GM18907 (cell line): ENCODE results near the gene CASK.

Experiments used
- ATAC-seq: cut with Tn5 transposase; IDR thresholded peaks from one replicate; pipeline ENCODE4 v1.9.1; 2021; ENCODE audit warnings: mild to moderate bottlenecking, moderate library complexity; ENCODE audit not compliant: unreplicated experiment

The CASK gene, protein sequence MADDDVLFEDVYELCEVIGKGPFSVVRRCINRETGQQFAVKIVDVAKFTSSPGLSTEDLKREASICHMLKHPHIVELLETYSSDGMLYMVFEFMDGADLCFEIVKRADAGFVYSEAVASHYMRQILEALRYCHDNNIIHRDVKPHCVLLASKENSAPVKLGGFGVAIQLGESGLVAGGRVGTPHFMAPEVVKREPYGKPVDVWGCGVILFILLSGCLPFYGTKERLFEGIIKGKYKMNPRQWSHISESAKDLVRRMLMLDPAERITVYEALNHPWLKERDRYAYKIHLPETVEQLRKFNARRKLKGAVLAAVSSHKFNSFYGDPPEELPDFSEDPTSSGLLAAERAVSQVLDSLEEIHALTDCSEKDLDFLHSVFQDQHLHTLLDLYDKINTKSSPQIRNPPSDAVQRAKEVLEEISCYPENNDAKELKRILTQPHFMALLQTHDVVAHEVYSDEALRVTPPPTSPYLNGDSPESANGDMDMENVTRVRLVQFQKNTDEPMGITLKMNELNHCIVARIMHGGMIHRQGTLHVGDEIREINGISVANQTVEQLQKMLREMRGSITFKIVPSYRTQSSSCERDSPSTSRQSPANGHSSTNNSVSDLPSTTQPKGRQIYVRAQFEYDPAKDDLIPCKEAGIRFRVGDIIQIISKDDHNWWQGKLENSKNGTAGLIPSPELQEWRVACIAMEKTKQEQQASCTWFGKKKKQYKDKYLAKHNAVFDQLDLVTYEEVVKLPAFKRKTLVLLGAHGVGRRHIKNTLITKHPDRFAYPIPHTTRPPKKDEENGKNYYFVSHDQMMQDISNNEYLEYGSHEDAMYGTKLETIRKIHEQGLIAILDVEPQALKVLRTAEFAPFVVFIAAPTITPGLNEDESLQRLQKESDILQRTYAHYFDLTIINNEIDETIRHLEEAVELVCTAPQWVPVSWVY

DNA sequence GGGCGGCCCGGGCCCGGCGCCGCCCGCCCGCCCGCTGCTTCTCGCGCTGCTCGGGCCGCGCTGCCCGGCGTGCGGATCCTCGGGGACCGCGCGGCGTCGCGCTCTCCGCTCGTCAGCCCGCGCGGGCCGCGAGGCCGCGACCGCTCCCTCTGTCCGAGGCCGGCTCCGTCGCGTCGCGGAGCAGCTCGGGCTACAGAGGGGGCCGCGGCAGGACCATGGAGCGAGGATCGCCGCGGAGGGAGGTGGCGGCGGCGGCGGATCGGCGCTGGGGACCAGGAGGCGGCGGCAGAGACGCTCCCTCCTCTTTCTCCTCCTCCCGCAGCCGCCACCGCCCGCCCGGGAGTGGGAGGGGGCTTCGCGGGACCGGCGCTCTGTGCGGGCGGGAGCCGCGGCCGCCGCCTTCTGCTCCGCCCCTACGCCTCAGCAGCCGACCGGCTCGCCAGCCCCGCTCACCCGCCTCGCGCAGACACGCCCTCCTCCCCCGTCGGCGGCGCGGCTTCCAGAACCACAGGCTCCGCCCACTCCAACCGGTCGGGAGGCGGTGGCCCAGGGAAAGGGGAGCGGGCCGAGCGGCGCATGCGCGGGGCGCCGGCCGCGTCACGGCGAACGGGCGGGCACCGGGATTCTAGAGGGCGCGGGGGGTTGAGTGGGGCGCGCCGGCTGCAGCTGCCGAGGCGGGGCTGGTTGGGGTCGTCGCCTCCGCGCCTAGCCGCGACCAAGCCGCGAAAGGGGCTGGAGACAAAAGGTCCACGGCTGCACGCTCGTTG, at the start of gene CASK:
Gene CASK (minus strand): TSS at position 344 of the 767 bp plus-strand sequence. CDS start 566 bp downstream, outside the sequence.
- ATAC-seq = peak; percentile 83

DNA sequence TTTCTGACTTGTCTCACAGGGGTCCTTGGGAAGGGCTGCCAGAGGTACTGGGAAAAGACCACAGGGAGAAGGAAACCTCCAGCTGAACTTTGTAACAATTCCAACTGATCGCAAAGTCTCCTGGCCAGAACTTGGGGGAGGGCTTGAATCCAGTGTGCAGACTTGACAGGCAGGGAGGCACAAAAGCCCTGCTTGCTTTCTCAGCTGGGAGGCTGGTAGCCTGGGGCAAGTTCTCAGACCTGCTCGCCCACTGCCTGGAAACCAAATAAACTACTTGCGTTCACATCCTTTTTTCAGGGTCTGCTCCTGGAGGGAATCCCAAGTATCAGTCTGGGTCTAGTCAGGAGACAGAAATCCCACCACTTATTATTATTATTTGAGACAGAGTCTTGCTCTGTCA, 48.0 kb upstream of the CASK start:
- ATAC-seq = no peak

DNA sequence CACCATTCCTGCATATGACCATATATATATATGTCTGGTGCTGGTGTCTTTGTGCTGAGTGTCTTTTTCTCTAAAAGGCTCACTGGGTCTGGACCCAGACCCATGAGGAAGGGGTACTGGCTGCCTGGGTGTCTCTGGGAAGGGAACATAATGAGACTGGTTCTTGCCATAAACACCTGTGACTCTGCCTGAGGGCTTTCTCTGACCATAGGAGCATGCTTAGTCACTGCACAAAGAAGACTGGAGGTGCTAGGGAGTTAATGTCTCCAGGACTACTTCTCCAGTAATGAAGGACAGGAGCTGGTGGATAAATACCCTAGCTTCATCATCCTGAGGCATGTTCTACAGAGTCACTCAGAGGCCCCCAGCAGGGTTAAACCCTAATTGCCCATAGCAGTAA, 47.1 kb upstream of the CASK start:
- no peak for ATAC-seq

DNA sequence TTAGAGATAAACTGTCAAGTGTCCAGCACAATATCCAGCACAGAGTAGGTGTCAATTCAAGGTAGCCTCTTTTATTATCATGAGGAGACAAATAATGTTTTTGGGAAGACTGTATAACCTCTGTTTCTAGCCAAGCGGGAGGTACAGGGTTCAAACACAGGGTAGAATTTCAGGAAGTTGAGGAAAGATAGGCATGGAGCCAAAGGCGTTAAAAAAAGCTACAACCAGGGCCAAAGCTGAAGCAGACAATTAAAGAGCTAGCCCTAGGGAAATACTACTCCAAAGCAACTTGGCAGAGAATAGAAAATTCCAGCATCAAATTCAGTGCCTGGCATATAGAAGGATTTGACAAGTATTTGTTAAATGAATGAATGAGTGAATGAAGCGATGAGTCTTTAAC, 40.0 kb upstream of the CASK start:
- no peak for ATAC-seq

DNA sequence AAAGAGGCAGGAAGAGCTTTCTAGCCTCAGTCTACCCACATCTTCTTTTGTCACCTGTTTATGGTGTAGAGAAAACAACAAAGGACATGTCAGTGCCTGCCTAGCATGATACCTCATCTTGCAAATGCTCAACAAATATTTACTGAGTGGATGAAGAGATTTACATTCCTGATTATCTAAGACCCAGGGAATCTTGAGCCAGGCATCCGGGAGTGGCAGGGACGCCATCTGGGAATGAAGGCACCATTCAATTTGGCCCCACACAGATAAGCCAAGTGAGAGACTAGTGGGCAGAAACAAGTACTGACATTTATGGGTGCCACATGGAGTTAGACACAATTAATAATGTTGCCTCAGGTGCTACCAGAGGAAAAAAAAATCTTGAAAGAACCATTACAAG, 36.8 kb upstream of the CASK start:
- ATAC-seq = no peak

DNA sequence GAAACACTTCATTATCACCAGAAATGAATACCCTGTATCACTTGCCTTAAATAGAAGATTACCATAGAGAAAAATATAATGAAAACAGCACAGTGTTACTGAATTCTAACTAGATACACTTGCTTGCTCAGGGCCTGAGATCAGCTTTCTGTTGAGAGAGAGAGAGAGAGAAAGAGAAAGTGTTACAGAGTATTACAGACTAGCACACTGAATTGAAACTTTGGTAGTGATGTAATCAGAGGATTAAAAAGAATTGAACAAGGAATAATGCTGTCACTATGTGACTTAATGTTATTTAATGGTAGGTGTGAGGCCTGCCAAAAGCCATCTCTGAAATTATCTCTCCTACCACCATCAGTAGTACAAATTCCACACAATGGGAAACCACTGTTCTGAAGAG, 35.5 kb upstream of the CASK start:
- no peak for ATAC-seq

DNA sequence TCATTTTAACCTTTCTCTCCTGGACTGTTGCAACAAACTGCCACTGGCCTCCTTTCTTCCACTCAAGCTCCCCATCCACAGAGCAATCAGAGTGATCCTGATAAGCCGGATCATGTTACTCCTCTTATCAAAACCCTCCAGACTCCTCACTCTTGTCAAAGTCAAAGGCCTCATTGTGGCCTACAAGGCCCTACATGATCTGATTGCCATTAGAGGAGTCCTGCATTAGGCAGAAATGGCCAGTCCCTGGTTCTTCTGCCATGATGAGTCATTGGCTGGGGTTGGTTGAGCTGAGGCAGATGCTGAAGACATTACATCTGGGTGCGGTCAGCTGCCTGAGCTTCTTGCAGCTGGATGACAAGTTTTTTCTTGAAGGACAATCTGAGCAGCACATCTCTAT, 32.7 kb upstream of the CASK start:
- ATAC-seq = no peak

DNA sequence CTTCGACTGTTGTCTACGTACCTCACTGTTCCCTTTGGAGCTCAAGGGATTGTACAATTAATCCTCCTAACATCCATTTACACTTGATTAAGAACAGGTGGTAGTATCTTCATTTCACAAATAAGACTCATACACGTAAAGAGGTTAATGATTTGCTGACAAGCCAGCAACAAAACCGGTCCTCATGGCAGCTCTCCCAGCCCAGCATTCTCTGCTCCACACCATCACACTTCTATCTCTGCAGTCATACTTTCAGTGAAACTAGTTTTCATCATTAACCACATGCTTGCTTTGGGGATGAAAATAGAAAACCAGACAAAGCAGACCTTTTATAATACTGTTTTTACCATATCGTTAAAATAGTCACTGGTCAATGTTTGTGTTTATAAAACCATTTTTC, 28.7 kb upstream of the CASK start:
- peak; percentile 66 for ATAC-seq

DNA sequence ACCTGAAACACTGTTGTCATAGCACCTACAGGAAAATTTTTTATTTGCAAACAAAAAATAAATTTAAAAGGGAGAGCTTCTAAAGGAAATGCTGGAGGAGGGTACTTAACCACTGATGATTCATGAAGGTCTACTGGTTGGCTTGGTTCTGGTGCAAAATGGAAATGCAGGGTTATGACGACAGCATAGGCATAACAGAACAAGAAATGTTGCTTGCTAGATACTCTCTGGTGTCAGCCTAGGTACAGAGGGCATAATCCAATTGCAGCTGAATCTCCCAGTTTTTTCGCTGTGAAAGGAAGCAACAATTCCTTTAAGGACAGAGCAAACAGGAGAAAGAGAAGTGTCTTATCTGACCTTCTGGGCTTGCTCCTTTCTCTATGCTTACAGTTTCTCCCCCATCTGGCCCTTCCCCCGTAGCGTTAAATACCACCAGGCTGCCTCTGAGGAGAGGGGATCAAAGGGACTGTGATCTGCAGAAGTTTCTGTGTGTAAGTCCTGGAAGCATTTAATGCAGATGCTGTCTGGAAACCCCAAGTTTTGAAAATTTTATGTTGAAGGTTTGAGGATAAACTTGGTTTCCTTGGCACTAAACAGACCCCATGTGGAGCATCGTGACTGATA, 23.7 kb upstream of the CASK start:
- ATAC-seq = no peak

DNA sequence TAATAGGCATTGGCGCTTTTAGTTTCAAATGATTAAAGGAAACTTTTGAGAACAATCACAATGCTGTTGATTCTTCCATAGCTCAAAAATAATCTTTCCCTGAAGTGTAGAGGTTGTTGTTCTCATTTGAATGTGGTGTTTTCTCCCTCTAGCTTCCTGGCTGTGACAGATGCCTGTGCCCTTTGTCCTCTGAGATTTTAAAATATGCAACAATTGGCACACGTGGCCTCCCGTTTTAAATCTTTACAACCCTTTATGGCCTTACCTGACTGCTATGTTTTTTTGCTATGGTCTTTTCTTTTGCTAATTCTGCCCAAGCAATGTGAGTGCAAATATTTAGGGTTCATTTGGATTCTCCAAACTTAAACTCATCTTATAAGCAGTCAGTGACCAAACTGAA, 22.9 kb upstream of the CASK start:
- ATAC-seq = no peak

DNA sequence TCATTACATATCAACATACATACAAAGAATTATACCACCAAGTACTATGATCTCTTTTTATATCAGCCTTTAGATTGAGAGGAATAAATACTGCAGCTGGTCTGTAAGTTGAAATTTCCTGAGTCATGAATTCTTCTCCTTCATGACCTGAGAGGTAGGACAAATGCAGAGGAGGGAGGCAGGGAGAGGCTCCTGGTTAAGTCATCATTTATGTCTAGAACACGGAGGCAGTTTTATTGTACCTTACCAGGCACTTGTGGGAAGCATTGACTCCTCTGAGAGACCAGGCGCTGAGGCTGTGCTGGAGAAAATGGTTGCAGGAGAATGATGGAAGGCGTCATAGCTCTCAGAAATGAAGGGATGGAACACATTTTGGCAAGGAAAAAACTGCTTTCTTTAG, 12.5 kb upstream of the CASK start:
- ATAC-seq = no peak

DNA sequence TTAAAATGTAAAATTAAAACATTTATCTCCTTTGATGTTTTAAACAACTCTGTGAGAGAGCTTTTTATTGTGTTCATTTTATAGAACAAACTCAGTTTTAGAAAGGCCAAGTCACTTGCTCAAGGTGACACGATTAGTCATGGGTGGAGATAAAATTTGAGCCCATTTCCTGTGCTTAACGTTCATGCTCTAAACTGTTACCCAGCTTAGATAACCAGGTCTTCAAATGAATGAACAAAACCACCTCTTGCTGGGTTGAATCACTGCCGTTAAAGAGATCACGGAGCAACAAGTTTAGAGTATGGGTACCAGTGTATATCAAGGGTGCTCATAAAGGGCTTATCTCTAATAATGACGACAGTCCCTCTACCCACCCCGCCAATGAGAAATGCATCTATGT, 10.2 kb upstream of the CASK start:
- ATAC-seq = no peak

DNA sequence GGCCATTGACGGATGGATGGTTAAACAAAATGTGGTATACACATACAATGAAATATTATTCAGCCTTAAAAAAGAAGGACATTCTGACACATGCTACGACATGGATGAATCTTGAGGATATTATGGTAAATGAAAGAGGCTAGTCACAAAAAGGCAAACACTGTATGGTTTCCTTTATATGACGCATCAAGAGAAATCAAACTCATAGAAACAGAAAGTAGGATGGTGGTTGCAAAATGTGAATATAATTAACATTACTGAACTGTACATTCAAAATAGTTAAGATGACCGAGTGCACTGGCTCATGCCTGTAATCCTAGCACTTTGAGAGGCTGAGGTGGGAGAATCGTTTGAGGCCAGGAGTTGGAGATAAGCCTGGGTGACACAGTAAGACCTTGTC, 9.5 kb upstream of the CASK start:
- ATAC-seq = no peak

DNA sequence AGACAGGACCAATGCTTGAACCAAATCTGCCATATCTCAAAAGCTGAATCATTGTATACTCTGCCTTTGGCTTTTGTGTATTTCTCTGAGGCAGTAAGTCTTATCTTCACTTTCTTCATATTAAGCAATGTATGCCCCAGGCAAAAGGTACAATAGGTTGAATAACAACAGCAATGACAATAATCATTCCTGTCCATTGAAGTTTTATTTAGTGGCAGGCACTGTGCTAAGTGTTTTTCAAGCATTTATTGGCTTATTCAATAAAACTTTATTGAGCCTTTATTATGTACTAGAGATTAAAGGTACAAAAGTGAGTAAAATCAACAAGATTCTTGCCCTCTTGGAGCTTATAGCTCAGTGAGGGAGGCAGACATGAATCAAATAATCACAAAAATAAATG, 8.2 kb upstream of the CASK start:
- no peak for ATAC-seq

DNA sequence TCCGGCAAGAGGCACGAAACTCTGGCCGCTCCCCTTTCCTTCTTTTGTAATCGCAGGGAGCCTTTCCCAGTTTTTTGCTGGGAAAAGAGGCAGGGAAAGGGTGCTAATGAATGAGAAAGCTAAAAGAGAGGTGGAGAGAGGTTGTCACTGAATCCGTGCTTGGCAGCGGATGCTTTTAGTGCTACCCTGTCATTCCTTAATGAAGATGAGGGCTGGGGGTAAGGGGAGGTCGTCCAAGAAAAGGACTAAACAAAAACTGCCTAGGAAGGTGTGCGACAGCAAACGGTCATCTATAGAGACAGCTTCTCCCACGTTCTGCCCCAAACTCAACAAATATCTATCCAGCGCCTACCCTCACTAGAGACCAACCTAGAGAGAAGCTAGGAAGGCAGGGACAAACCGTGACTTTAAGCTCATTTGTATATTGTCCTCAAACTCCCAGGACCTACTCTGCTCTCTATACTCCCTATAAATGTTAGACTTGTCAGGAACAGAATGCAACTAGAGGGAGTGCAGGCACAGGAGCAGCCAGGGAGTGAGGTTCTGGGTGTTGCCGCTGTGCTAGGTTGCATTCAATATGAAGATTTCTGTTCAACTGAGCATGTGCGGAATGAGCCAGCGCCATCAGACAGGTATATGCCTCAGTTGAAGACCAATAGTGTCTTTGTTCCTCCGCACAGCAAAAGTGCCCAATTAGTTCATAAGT, 777 bp upstream of the CASK start:
- ATAC-seq = no peak

DNA sequence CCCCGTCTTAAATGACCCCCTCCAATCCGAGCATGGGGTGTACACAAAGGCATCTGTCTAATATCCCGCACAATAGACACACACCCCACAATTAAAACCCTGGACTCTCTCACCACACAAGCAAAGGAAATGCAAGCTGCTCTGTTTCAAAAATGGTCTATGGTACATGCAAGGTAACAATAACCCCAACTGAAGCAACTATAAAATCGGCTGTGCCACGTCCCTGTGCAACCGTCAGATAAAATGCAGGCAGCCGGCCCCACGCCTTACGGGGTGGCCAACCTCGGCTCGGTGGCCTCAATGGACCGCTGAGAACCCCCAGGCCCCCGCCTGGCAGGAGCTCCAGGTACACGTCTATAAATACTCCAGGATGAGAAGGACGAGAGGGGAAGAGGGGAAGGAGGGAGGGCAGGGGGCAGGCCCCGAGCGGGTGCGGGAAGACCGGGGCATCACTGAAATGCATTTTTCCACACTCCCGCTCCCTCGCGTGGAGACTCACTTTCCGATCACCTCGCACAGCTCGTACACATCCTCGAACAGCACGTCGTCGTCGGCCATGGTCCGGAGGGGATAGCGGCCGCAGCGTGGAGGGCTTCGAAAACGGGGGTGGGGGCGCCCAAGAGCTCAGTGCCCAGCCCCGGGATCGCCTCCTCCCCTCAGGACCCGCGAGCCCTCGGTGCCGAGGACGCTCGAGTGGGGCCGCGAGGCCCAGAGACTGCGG, 763 bp downstream of the CASK start:
- ATAC-seq = peak; percentile 27

DNA sequence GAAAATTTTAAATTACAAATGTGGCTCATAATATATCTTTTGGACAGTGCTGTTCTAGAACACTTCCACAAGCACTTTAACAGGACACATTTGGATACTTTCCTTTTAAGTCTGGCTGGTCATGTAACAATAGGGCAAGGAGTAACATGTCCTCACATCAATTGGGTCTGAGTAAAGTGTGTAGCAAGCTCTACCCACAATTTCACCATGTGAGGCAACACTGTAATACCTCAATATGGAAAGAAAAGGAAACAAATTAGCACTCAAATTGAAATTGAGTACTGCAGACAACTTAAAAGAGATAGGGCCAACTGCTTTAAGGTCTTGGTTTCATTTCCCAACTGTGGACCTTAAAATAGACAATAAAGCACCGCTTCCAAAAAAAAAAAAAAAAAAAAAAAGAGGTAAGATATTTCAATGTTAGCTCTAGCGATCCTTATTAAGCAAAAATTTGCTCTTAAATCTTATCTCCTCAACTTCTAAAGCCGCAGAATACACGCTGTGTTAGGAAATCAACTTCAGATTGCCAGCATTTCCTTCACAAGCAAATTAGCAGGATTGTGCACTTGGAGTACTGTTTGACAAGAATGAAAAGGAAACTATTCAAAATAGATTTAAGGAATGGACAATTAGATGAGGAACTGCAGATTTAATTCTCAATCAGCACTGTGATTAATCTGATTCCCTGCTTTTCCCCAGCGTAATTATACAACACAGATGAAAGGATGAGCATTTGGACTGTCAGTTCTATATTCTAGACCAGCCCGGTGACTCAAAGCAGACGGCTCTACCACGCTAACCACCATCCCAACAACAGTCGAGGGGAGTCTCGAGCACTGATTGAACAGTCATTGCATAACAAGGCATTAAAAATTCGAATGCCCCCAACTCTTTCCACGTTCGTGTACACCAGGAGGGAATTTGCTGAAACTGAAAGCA, 1.6 kb downstream of the CASK start:
- ATAC-seq = no peak

DNA sequence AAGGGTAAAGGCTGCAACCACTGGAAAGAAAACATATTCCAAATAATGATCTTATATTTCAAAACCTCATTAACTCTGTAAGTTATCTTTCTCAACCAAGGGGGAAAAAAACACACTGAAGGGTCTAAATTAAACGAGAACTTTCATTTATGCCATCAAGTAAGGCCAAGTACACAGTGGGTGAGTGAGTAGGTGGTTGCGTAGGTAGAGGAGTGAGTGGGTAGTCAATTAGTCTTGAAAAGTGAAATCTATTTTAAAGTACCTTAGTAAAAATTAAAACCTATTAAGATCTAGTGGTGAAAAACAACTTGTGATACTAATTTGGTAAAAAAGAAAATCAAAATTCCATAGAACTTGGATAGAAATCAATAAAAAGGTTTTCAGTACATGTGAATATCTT, 3.5 kb downstream of the CASK start:
- no peak for ATAC-seq

DNA sequence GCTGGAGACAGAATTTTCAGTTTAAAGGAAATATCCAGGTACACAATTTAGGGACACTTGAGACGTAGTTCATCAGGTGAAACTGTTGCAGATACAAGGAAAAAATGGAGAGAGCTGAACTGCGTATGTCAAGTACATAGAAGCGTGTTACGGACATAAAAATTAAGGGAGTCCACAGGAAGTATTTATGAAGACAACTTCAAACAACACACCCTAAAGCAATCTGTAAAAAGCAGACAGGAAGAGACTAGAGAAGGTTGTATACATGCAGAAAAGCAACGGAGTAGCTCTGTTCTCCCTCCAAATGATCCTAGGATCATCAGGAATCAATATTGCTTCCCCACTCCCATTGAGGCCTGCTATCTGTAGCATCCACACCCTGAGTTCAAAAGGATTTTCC, 5.8 kb downstream of the CASK start:
- ATAC-seq = no peak
